ENCODE results near the gene SLC27A4. TPM values are rescaled to one million over a fixed set of nuclear protein-coding genes. Genes with fewer than 3 reads are reported as not detected.

SLC27A4 gene
- total RNA-seq, 4 donors from 2014 or later: 36.6 to 110 (median 72.2) TPM

DNA sequence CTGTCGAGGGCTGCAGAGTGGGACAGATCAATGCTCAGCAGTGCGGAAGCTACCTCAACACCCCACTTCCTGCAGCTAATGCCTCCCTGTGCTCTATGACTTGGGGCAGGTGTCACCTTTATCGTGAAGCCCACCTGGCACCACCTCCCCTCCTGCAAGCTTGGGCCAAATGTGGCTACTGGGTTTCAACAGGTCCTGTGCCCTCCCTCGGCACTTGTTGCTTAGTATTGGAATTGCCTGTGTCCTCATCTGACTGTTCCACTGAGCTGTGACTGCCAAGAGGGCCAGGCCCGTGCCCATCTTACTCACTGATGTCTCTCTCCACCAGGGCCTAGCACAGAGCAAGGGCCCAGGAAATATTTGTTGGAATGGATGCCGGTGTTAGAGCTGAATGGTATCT is 9.4 kb downstream of the SLC27A4 start:
- DNase-seq: no peak
- WGBS, 2 donors: 90 to 94% methylated on average over 3 to 6 of the region's 6 CpGs
- H3K4me1 ChIP-seq: no peaks in the 10 kb centered on the region
- H3K4me3 ChIP-seq: no peak overlapping the region
- no peak overlapping the region for H3K27ac ChIP-seq
- no peaks in the 10 kb centered on the region for H3K27me3 ChIP-seq
- peaks cover 34 to 98% (median 49%) of the 10 kb centered on the region in 3 donors for H3K36me3 ChIP-seq
- TF ChIP-seq, protein P1, sequence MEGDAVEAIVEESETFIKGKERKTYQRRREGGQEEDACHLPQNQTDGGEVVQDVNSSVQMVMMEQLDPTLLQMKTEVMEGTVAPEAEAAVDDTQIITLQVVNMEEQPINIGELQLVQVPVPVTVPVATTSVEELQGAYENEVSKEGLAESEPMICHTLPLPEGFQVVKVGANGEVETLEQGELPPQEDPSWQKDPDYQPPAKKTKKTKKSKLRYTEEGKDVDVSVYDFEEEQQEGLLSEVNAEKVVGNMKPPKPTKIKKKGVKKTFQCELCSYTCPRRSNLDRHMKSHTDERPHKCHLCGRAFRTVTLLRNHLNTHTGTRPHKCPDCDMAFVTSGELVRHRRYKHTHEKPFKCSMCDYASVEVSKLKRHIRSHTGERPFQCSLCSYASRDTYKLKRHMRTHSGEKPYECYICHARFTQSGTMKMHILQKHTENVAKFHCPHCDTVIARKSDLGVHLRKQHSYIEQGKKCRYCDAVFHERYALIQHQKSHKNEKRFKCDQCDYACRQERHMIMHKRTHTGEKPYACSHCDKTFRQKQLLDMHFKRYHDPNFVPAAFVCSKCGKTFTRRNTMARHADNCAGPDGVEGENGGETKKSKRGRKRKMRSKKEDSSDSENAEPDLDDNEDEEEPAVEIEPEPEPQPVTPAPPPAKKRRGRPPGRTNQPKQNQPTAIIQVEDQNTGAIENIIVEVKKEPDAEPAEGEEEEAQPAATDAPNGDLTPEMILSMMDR (IDR thresholded peaks at IDR 0.05): no peak
- no peak for TF ChIP-seq POLR2A (IDR thresholded peaks at IDR 0.05)
- intact Hi-C loops (cut with DNase I): no loop called here
- H3K9me3 ChIP-seq: no peaks in the 10 kb centered on the region

DNA sequence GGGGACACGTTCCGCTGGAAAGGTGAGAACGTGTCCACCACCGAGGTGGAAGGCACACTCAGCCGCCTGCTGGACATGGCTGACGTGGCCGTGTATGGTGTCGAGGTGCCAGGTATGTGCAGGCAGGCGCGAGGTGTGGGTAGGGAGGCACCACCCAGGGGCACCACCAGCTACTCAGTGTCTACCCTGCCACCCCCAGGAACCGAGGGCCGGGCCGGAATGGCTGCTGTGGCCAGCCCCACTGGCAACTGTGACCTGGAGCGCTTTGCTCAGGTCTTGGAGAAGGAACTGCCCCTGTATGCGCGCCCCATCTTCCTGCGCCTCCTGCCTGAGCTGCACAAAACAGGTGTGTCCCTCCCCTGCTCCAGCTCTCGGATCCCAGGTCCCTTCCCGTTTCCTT is 15.1 kb downstream of the SLC27A4 start:
- H3K36me3 ChIP-seq: peaks cover 15 to 96% (median 21%) of the 10 kb centered on the region in 3 donors
- H3K4me3 ChIP-seq: no peak overlapping the region
- TF ChIP-seq, protein P1 (IDR thresholded peaks at IDR 0.05): no peak
- TF ChIP-seq POLR2A (IDR thresholded peaks at IDR 0.05): no peak
- H3K27me3 ChIP-seq: no peaks in the 10 kb centered on the region
- no peaks in the 10 kb centered on the region for H3K9me3 ChIP-seq
- no peaks in the 10 kb centered on the region for H3K4me1 ChIP-seq
- intact Hi-C loops (cut with DNase I): no loop called here
- DNase-seq: no peak
- H3K27ac ChIP-seq: no peak overlapping the region
- 93 to 96% methylated on average over 5 to 8 of the region's 19 CpGs for WGBS, 2 donors

DNA sequence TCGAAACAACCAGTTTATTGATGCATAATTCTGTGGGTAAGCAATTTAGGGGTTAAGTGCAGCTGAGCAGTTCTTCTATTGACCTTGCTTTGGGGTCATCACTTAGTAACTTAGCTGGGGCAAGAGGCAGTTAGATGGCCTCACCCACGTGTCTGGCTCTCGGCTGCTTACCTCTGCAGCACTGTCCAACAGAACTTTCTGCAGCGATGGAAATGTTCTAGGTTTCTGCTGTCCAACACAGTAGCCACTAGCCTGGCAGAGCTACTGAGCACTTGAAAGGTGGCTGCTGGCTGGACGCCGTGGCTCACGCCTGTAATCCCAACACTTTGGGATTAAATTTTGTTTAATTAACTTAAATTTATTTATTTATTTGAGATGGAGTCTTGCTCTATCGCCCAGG is 17.8 kb downstream of the SLC27A4 start:
- H3K4me3 ChIP-seq: no peak overlapping the region
- H3K9me3 ChIP-seq: no peaks in the 10 kb centered on the region
- H3K4me1 ChIP-seq: peaks cover 12 to 21% (median 14%) of the 10 kb centered on the region in 3 donors
- intact Hi-C loops (cut with DNase I): no loop called here
- TF ChIP-seq, protein P1 (IDR thresholded peaks at IDR 0.05): no peak
- TF ChIP-seq POLR2A (IDR thresholded peaks at IDR 0.05): no peak
- H3K27me3 ChIP-seq: no peaks in the 10 kb centered on the region
- DNase-seq: no peak
- 85 to 89% methylated on average over 8 of the region's 8 CpGs for WGBS, 2 donors
- no peak overlapping the region for H3K27ac ChIP-seq
- peaks cover 12 to 75% (median 14%) of the 10 kb centered on the region in 3 donors for H3K36me3 ChIP-seq

DNA sequence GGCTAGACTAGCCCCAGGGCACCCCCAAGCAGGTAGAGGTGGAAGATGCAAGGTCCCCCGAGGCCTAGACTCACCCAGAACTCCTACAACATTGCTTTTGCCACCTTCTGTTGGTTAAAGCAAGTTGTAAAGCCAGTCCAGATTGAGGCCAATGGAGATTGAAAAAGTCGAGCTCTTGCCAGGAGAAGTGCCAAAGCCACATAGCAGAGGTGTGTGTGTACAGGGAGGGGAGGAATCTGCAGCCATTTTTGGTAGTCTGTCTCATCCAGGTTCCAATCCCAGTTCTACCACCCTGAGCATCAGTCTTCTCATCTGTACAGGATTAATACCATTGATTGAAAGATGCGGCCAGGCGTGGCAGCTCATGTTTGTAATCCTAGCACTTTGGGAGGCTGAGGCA is 18.5 kb downstream of the SLC27A4 start:
- Histone ChIP-seq H3K27me3 (no peaks in the 10 kb centered on the region), H3K4me3 (no peak overlapping the region), H3K4me1 (peaks cover 12 to 21% (median 14%) of the 10 kb centered on the region in 3 donors), H3K27ac (no peak overlapping the region), H3K36me3 (peaks cover 11 to 70% (median 14%) of the 10 kb centered on the region in 3 donors), H3K9me3 (no peaks in the 10 kb centered on the region)
- no peak for DNase-seq
- intact Hi-C loops (cut with DNase I): no loop called here
- WGBS, 2 donors: 73 to 100% methylated on average over 2 to 3 of the region's 4 CpGs
- TF ChIP-seq POLR2A (IDR thresholded peaks at IDR 0.05): no peak
- TF ChIP-seq, protein P1 (IDR thresholded peaks at IDR 0.05): no peak

DNA sequence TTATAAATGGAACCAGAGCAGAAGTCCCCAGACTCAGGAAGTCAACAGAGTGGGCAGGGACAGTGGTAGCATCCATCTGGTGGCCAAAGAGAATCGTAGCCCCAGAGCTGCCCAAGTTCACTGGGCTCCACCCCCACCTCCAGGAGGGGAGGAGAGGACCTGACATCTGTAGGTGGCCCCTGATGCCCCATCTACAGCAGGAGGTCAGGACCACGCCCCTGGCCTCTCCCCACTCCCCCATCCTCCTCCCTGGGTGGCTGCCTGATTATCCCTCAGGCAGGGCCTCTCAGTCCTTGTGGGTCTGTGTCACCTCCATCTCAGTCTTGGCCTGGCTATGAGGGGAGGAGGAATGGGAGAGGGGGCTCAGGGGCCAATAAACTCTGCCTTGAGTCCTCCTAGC is 20.5 kb downstream of the SLC27A4 start:
- H3K27ac ChIP-seq: peak overlapping the region in 3 of 4 donors; percentile 55 to 70 (median 63)
- H3K27me3 ChIP-seq: no peaks in the 10 kb centered on the region
- H3K36me3 ChIP-seq: peaks cover 0 to 50% (median under 1%) of the 10 kb centered on the region in 3 donors
- 30 to 67% methylated on average over 1 of the region's 2 CpGs for WGBS, 2 donors
- TF ChIP-seq, protein P1 (IDR thresholded peaks at IDR 0.05): no peak
- H3K9me3 ChIP-seq: no peaks in the 10 kb centered on the region
- intact Hi-C loops (cut with DNase I): loop anchor here (10.0 kb wide), 1 partner anchor 54 kb away; no protein-coding TSS in a partner anchor
- no peak for DNase-seq
- peaks cover 15 to 37% (median 26%) of the 10 kb centered on the region in 3 donors for H3K4me1 ChIP-seq
- H3K4me3 ChIP-seq: no peak overlapping the region
